Limb (tissue), 2 donors: ENCODE results near the gene RAB33B.
"Not testable (repeated sequence)": the region's sequence is repeated elsewhere in the genome, so short reads cannot be mapped to it uniquely, and the experiment has no call there.

Experiments used
- DNase-seq, 2 donors: peaks; one replicate each; pipeline ENCODE4 v3.0.0-alpha.2; 2016; ENCODE audit errors: extremely low spot score in 2 of 2

RAB33B gene

DNA sequence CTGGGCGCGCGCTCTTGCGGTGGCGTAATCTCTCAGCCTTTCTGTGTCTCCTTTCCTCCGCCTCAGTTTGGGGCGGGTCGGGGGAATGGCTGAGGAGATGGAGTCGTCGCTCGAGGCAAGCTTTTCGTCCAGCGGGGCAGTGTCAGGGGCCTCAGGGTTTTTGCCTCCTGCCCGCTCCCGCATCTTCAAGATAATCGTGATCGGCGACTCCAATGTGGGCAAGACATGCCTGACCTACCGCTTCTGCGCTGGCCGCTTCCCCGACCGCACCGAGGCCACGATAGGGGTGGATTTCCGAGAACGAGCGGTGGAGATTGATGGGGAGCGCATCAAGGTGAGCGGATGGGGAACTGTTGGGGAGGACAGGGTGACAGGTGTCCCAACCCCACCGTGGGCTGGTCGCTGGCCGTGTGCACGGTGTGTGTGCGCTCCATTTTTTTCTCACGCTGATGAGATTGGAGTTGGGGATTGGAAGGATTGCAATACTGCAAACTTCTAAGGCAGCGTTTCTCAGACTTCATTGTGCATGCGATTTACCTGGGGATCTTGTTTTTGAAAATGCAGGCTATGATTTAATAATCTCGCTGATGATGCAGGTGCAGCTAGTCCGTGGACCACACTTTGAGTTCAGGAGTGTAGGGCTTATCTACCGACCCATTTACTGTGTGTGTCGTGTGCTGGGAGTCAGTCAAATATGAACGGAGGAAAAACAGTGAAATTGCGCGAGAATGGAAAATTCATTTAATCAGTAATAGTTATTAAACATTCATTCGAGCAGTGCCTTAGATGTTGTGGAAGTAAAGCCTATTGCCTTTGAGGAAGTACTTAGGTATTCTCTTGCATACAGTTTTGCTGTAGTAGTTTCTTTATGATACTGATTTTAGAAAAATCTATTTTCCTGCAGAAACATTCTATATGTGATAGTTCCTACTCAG lies at the start of gene RAB33B:
RAB33B (plus strand) TSS at position 11 of the 935 bp plus-strand sequence; CDS start at position 86, 75 bp downstream.
- peak in 1 of 2 donors; percentile 12 for DNase-seq

DNA sequence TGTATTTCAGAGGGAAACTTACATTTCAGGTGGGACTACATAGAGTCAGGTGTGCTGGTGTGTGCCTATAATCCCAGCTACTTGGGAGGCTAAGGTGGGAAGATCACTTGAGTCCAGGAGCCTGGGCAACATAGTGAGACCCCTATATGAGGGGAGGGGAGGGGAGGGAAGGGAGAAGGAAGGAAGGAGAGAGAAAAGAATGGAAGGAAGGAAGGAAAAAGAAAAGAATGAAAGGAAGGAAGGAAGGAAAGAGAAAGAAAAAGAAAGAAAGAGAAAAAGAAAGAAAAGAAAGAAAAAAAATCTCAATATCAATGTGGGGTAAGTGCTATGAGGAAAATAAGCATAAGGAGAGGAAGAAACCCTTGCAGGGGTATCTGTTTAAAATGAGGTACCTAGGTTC lies 43.6 kb upstream of the RAB33B start:
- DNase-seq: no peak

DNA sequence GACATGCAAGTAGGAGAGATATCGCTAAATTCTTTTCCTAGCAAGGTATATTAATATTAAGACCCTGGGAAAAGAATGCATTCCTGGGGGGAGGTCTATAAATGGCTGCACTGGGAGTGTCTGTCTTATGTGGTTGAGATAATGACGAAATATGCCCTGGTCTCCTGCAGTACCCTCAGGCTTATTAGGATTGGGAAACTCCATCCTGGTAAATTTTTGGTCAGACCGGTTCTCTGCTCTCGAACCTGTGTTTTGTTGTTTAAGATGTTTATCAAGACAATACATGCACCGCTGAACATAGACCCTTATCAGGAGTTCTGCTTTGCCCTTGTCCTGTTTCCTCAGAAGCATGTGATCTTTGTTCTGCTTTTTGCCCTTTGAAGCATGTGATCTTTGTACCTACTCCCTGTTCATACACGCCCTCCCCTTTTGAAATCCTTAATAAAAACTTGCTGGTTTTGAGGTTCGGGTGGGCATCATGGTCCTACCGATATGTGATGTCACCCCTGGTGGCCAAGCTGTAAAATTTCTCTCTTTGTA lies 39.2 kb upstream of the RAB33B start:
- not testable (repeated sequence) for DNase-seq

DNA sequence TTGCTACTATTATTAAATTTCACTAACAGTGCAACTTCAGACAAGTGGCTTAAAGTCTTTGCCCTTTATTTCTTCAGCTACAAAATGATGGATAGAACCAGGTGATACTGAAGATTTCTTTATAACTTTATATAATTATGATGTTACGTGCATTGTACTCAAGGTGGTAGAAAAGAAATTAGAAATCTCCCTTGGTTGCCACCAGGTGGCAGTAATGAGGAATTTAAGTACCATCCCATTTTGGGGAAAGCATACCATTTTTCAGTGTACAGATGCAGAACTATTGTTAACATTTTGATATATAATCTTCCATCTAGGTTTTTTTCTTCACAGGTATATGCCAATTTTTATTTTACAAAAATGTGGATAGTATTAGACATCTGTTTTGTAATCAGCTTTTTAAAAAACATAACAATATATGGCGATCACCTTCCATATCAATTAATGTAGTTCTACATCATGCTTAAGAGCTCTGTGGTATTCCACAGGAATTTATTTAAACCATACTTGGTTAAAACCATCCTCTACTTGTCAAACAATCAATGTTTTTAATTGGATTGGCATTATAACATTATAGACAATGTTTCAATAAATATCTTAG lies 37.7 kb upstream of the RAB33B start:
- peak in 1 of 2 donors; percentile 25 for DNase-seq

DNA sequence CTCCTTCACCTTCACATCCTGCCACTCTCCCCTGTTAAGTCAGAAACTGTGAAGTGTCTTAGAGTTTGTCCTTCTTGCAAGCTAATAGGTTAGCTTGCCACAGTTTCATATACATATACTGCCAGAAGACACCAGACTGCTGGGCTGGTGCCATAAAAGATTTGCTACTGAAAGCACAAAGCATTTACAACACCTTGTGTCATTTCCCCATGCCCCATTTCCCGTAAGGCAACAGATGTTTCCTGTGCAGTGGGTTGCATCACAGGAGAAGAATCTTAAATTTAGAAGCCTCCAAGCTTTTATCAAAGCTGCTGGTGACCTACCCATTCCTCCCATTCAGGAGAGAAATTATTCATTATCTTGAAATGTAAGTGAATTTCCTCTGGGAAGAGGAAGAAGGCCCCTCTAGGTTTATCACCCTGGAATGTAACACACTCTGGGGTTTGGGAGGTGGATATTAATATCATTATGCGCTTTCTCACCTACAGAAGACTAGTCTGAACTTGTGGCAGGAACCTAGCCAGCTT lies 34.5 kb upstream of the RAB33B start:
- DNase-seq: peak in 1 of 2 donors; percentile 7

DNA sequence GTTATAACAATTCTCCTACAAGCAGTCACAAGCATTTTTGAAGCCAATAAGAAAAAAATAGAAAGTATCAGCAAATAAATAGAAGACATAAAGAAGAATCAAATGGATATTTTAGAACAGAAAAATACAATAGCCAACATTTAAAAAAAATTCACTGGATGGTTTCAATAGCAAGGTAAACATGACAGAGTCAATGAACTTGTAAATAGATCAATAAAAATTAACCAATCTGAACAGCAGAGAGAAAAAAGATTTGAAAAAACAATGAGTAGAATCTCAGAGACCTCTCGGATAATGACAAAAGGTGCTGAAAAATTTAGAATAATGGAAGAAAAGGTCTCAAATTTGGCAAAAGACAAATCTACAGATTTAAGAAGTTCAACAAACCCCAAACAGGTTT lies 33.3 kb upstream of the RAB33B start:
- DNase-seq: no peak

DNA sequence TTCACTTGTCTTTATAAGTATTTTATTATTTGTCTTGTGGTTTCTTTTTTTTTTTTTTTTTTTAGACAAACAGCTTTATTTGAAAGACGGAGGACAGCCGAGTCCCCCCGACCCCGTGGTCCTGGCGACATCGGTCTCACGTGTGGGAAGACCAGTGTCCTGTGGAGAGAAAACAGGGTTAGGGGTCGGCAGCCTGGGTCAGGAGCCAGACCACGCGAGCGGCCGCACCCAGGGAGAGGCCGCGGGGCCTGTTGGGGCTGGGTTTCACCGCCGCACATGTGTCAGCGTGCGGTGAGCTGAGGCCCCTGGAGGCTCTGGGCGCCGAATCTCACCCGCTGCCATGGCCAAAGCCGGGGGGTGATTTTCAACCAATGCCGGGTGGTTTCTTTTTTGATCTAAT lies 17.8 kb upstream of the RAB33B start:
- no peak for DNase-seq

DNA sequence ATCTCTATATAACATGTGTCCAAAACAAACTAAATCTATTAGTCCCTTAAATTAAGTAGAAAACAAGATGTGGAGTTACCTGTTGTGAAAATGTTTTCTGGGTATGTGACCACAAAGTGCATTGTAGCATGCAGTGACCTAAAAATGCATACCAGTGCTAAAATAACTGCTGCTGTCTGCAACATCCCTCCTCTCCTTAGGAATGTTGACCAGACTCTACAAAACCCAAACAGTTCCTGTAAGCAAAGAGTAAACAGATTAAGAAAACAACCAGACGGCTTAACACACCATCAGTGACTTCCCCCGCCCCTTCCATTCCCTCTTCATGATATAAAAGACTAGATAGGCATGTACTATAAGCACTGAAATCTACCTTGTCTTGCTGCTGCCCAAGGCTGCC lies 15.8 kb upstream of the RAB33B start:
- DNase-seq: no peak

DNA sequence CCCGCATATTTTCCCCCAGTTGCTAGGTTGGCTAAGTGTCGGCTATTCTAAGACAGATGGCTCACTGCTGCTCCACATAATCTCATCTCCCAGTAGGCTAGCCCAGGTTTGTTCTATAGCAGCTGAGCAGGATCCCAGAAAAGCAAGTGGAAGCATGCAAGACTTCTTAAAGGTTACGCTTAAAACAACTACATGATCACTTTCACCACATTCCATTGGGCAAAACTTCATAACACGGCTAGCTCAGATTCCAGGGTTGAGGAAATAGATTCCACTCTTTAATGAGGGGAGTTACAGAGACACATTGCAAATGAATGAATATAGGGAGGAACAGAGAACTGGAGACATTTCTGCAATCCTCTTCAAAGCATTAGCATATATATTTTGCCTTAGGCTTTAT lies 12.9 kb upstream of the RAB33B start:
- no peak for DNase-seq

DNA sequence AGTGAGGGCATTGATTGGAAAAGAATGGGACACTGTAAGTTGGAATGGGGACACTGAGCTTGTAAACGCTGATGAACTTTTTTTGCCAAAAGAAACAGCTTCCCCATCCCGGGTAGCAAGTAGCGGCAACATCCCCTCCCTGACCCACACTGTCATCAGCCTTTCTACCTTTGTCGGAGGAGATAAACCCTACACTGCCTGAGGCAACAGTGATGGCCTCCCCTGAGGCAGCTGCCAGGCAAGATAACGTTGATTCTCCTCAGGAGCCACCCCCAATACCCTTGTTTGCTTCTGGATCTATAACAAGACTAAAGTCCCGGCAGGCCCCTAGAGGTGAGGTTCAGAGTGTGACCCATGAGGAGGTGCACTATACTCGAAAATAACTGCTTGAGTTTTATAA lies 10.3 kb upstream of the RAB33B start:
- DNase-seq: no peak

DNA sequence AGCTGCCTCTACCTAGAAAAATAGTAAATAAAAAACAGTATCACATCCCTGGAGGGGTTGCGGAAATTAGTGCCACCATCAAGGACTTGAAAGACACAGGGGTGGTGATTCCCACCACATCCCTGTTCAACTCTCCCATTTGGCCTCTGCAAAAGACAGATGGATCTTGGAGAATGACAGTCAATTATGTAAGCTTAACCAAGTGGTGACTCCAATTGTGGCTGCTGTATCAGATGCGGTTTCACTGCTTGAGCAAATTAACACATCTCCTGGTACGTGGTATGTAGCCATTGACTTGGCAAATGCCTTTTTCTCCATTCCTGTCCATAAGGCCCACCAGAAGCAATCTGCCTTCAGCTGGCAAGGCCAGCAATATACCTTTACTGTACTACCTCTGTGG lies 9.0 kb upstream of the RAB33B start:
- DNase-seq: not testable (repeated sequence)

DNA sequence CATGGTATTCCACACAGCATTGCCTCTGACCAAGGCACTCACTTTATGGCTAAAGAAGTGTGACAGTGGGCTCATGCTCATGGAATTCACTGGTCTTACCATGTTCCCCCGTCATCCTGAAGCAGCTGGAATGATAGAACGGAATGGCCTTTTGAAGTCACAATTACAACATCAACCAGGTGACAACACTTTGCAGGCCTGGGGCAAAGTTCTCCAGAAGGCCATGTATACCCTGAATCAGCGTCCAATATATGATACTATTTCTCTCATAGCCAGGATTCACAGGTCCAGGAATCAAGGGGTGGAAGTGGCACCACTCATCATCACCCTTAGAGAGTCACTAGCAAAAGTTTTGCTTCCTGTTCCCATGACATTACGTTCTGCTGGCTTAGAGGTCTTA lies 6.8 kb upstream of the RAB33B start:
- DNase-seq: not testable (repeated sequence)

DNA sequence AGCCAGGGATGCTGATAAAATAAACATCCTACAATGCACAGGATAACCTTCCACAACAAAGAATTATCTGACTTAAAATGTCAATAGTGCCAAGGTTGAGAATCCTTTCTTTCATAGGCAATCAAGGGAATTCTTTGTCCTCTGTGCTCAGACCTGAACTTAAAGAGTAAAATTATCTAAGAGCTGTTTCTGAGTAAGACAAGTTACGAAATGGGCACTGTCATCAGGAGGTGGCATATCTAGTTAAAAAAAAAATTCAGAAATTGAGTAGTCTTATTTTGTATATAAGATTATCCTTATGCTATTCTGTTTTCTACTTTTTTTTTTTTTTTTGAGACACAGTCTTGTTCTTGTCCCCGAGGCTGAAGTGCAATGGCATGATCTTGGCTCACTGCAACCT lies 3.3 kb upstream of the RAB33B start:
- DNase-seq: no peak

DNA sequence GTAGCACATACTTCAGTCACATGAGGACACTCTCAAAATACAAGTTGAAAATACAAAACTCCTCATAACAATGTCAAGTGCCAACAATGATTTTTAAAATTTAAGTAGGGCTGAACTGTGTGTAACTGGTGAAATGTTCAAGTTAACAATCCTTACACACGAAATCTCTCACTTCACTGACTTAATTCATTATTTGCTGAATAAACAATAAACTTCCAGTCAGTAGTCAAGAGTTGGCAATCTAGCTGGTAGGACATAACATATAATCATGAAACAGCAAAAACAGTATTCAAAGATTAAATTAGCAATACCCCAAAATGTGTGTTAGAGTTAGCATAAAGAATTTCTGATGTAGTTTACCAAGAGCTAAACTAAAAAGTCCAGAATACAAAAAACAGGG lies 1.9 kb upstream of the RAB33B start:
- DNase-seq: no peak

DNA sequence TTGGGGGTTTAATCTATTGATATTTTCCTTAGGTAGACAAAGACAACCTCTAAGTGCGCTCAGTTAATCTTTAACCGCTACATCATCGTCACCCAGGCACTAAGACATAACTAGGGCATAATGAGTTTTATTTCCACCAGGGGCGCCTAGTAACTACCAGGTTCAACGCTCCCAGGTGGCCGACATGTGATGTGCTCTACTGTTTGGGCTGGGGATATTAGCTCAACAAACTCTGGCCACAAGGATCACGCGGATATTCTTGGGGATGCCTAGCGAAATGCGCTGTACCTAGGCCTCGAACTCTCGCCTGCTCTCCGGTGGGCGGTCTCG lies 915 bp upstream of the RAB33B start:
- no peak for DNase-seq

DNA sequence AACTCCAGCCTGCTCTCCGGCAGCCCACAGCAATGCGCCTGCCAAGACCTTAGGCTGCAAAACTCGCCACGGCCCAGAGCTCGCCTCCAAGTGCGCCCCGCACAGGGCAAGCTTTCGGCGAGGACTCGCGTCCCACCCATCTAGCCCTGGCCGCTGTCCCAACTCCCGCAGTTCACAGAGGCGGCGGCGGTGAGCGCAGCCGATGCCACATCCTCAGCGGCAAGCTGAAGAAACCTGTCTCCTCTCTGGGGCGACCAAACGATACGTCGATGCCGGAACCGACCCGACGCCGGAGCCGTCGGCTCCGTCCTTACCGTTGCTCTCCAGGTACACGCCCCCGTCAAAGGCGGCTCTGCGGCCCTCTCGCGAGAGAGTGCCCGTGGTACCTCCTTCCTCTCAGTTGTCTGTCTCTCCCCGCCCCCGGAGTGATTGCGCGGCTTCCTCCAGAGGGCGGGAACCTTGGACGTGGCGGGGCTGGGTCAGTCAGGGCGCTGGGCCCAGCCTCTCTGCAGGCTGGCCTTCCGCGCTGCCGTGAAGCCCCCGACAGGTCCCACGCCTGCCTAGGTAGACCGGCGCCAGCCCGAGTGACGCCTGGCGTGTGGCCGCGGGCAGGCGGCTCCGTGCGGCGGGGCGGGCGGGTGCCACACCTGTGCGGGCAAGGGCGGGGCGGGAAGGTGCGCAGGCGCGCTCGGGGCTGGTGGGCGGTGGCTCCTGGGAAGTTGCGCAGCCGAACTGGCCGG lies 380 bp upstream of the RAB33B start:
- peak; percentile 96 to 97 for DNase-seq

DNA sequence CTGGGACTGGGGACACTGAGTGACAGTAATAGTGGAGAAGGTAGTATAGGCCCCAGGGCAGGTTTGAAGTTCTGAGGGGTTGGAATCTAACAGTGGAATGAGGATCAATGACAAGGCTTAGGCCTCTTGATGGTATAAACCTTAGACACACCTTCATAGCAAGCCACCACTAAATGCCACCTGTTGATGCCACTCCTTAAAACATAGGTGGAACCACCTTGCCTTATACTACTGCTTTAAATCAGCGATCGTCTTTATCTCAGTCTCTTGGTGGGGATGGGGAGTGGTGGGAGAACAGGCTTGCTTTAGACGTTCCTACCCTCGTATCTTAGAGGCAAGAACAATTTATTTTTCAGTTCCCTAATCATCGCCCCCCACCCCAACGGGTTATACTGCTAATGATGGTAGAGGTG lies 1.2 kb downstream of the RAB33B start:
- DNase-seq: no peak

DNA sequence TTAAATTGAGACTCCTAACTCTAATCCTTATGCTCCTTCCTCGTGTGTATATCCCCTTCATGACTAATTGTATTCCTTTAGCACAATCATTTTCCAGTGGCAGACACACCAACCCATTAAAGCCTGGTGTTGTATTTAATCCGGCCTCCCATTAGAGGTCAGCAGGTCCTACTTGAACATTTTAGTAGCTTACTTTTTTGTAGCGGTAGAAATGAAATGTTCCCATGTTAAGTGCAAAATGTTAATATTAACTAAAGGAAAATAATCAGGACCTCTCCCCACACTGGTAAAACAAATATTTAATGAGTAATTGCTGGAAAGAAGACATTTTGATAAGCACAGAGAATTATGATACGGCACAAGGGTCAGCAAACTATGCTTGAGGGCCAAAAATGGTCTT lies 3.4 kb downstream of the RAB33B start:
- no peak for DNase-seq

DNA sequence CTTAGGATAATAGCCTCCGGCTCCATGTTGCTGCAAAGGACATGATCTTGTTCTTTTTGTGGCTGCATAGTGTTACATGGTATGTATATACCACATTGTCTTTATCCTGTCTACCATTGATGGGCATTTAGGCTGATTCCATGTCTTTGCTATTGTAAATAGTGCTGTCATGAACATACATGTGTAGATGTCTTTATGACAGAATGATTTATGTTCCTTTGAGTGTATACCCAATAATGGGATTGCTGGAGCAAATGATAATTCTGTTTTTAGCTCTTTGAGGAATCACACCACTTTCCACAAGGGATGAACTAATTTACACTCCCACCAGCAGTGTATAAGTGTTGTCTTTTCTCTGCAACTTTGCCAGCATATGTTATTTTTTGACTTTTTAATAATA lies 4.6 kb downstream of the RAB33B start:
- no peak for DNase-seq

DNA sequence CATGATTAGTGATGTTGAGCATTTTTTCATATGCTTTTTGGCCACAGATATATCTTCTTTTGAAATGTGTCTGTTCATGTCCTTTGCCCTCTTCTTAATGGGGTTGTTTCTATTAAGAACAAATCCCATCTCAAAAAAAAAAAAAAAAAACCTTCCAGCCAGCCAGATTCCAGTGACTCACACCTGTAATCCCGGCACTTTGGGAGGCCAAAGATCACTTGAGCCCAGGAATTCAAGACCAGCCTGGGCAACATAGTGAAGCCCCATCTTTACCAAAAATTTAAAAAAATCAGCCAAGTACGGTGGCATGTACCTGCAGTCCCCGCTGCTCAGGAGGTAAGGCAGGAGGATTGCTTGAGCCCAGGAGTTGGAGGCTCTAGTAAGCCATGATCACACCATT lies 5.1 kb downstream of the RAB33B start:
- DNase-seq: no peak

DNA sequence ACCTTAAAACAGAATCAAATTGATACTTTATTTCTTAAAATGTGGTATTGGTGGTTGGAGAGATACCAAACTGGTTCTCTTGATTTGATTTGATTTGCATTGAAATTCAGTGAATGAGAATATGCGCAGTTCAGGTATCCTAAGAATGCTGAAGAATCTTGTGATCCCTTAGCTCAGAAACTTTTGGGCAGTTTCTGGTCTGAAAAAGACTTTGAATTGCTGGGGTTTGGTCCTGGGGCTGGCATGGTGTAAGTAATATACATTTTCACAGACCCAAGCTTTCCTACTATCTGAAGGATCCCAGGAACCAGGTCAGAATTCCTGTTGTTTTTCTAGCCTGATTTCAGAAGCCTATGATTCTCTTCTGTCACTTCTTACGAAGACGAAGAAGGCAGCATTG lies 6.6 kb downstream of the RAB33B start:
- no peak for DNase-seq
